ENCODE data around the gene OSBPL5. TPM values are rescaled to one million over a fixed set of nuclear protein-coding genes. Genes with fewer than 3 reads are reported as not detected.
A peak's percentile ranks its signal among the peaks of the same experiment; 100 is the strongest.

The OSBPL5 gene
- polyA plus RNA-seq, 2 of the 4 experiments (the other 2 are of a cell fraction), result 1.6 to 4.6 TPM

GRCh38 chr11:3131330-3131941 lies 33.7 kb downstream of the OSBPL5 start (continued):
- TF ChIP-seq ATOH8 (CRISPR knock-in tag; IDR thresholded peaks at IDR 0.05; ENCODE audit: low read depth), result no peak
- no peak for TF ChIP-seq E2F6 (IDR thresholded peaks at IDR 0.05; ENCODE audit: borderline replicate concordance, low read depth)
- no peak for TF ChIP-seq EP300 (IDR thresholded peaks at IDR 0.05)

GRCh38 chr11:3130269-3131071 lies 34.6 kb downstream of the OSBPL5 start:
- TF ChIP-seq CHD4 (IDR thresholded peaks at IDR 0.05; ENCODE audit: borderline replicate concordance) (no peak), ESRRA (IDR thresholded peaks at IDR 0.05; ENCODE audit: borderline replicate concordance, low read length) (no peak), NFE2L2 (conservative IDR thresholded peaks at IDR 0.05; ENCODE audit: low read length) (no peak), POLR2AphosphoS2 (conservative IDR thresholded peaks at IDR 0.05; ENCODE audit: low read length) (no peak), CBX8 (IDR thresholded peaks at IDR 0.05) (no peak), ZFP36 (IDR thresholded peaks at IDR 0.05; ENCODE audit: borderline replicate concordance, partially characterized antibody) (no peak), JUN (IDR thresholded peaks at IDR 0.05) (no peak), TP53 (CRISPR knock-in tag; IDR thresholded peaks at IDR 0.05) (no peak), SMC3 (IDR thresholded peaks at IDR 0.05) (no peak), RAD21 (conservative IDR thresholded peaks at IDR 0.05 in 1 of 2, IDR thresholded peaks at IDR 0.05 in 1 of 2) (no peak), HOXB5 (CRISPR knock-in tag; IDR thresholded peaks at IDR 0.05) (no peak), E2F6 (IDR thresholded peaks at IDR 0.05; ENCODE audit: borderline replicate concordance, low read depth) (no peak), CEBPB (IDR thresholded peaks at IDR 0.05) (no peak), PHF8 (IDR thresholded peaks at IDR 0.05; ENCODE audit: borderline replicate concordance, low read depth) (no peak), TFCP2L1 (CRISPR knock-in tag; IDR thresholded peaks at IDR 0.05) (no peak), PBX3 (IDR thresholded peaks at IDR 0.05) (no peak), POLR2A (IDR thresholded peaks at IDR 0.05; ENCODE audit: low read length) (no peak), HES2 (IDR thresholded peaks at IDR 0.05) (no peak), RCOR1 (IDR thresholded peaks at IDR 0.05; ENCODE audit: low read depth, low read length) (no peak), ZSCAN20 (CRISPR knock-in tag; IDR thresholded peaks at IDR 0.05) (no peak)
- 57% methylated on average over 13 of the region's 14 CpGs for WGBS (ENCODE audit: missing lambda C conversion rate)
- Histone ChIP-seq H3K9me3 (no peaks in the 10 kb centered on the region), H3K4me3 (no peak overlapping the region), H3K27ac (no peak overlapping the region), H3K4me1 (no peaks in the 10 kb centered on the region), H3K4me2 (no peak overlapping the region)
- FAIRE-seq (no peak), ATAC-seq (peak in 1 of 2 experiments; percentile 12; a peak in 3 of 6 replicates), DNase-seq (ENCODE audit: low read depth in 1 of 2, low spot score in 1 of 2) (peak in 1 of 2 experiments; percentile 16)
- CTCF ChIA-PET, result interaction anchor here (0.7 to 2.0 kb wide), 4 partner anchors 9 to 81 kb away, joined by 3 to 4 read pairs (median 3); no protein-coding TSS in a partner anchor
- POLR2A ChIA-PET, result no interaction called here
